T-helper 17 cell (primary cell): ENCODE data around the gene DNM2. TPM values are rescaled to one million over a fixed set of nuclear protein-coding genes. Genes with fewer than 3 reads are reported as not detected.
"Not testable (repeated sequence)": the region's sequence is repeated elsewhere in the genome, so short reads cannot be mapped to it uniquely, and the experiment has no call there.

ENCODE experiments used
- ATAC-seq: fragments of 150-1000 bp; cut with Tn5 transposase; 2 replicates; pipeline ENCODE4 v1.10.0; 2021; ENCODE audit warnings: mild to moderate bottlenecking, moderate library complexity
- DNase-seq, 3 donors: peaks; one replicate each; pipeline versions ENCODE4 v3.0.0 to v3.0.0-alpha.2; 2020 to 2021
- H3K9me3 ChIP-seq: one replicate; pipeline ENCODE4 v1.7.0; 2013; ENCODE audit warnings: low read length, mild to moderate bottlenecking; ENCODE audit not compliant: control insufficient read depth, poor library complexity, severe bottlenecking
- H3K27ac Mint-ChIP-seq: one replicate; pipeline ENCODE4 v1.8.0; 2022; ENCODE audit warnings: mild to moderate bottlenecking, moderate library complexity, mixed read lengths
- H3K27me3 Mint-ChIP-seq: one replicate; pipeline ENCODE4 v1.8.0; 2022; ENCODE audit warnings: mixed read lengths
- H3K36me3 Mint-ChIP-seq: one replicate; pipeline ENCODE4 v1.8.0; 2022; ENCODE audit warnings: low read depth, mixed read lengths
- H3K4me1 Mint-ChIP-seq: one replicate; pipeline ENCODE4 v1.8.0; 2022; ENCODE audit warnings: mild to moderate bottlenecking, mixed read lengths
- H3K4me3 Mint-ChIP-seq: one replicate; pipeline ENCODE4 v1.8.0; 2022; ENCODE audit warnings: mild to moderate bottlenecking, moderate library complexity, mixed read lengths
- total RNA-seq, 4 donors: library from RNA in 2 of 4; stranded (reverse) in 2 of 4; gene quantifications; one replicate each; pipeline ENCODE4 v1.2.3 and lab custom pipeline; 2022 to 2026

Gene DNM2
- total RNA-seq, 2 donors from 2014 or later, result 267 to 273 TPM

GRCh38 chr19:10756371-10756770 is 38.5 kb downstream of the DNM2 start:
- no peaks in the 10 kb centered on the region for H3K9me3 ChIP-seq
- Mint-ChIP-seq H3K27ac (peak overlapping the region; percentile 97), H3K4me1 (peaks cover 58% of the 10 kb centered on the region), H3K4me3 (peak overlapping the region; percentile 76), H3K36me3 (peaks cover 6% of the 10 kb centered on the region), H3K27me3 (no peaks in the 10 kb centered on the region)
- ATAC-seq (no peak), DNase-seq (no peak)

- no peaks in the 10 kb centered on the region for H3K27me3 Mint-ChIP-seq
- H3K9me3 ChIP-seq, result no peaks in the 10 kb centered on the region
- peaks cover 8% of the 10 kb centered on the region for H3K36me3 Mint-ChIP-seq
- ATAC-seq (no peak), DNase-seq (no peak)
- peak overlapping the region; percentile 76 for H3K4me3 Mint-ChIP-seq
- H3K27ac Mint-ChIP-seq, result peak overlapping the region; percentile 97
- H3K4me1 Mint-ChIP-seq, result peaks cover 59% of the 10 kb centered on the region
Measured at GRCh38 chr19:10756791-10757190, 38.9 kb downstream of the DNM2 start.

- not testable (repeated sequence) for H3K9me3 ChIP-seq, H3K36me3 Mint-ChIP-seq, H3K27me3 Mint-ChIP-seq, DNase-seq, H3K4me3 Mint-ChIP-seq, ATAC-seq
- Mint-ChIP-seq H3K4me1 (peaks cover 64% of the 10 kb centered on the region), H3K27ac (peak overlapping the region; percentile 97)
Measured at GRCh38 chr19:10758050-10758449, 40.2 kb downstream of the DNM2 start.

- peaks cover 8% of the 10 kb centered on the region for H3K36me3 Mint-ChIP-seq
- no peak for ATAC-seq
- no peak for DNase-seq
- H3K9me3 ChIP-seq, result no peaks in the 10 kb centered on the region
- no peaks in the 10 kb centered on the region for H3K27me3 Mint-ChIP-seq
- H3K27ac Mint-ChIP-seq, result peak overlapping the region; percentile 97
- H3K4me1 Mint-ChIP-seq, result peaks cover 68% of the 10 kb centered on the region
- H3K4me3 Mint-ChIP-seq, result peak overlapping the region; percentile 80
Measured at GRCh38 chr19:10758978-10759377, 41.1 kb downstream of the DNM2 start.

GRCh38 chr19:10760273-10760944 is 42.5 kb downstream of the DNM2 start:
- Mint-ChIP-seq H3K27ac (peak overlapping the region; percentile 97), H3K27me3 (no peaks in the 10 kb centered on the region), H3K4me3 (peak overlapping the region; percentile 80), H3K4me1 (peaks cover 62% of the 10 kb centered on the region), H3K36me3 (peaks cover 8% of the 10 kb centered on the region)
- peak; percentile 17 for ATAC-seq
- DNase-seq, result peak in 1 of 3 donors; percentile 46
- H3K9me3 ChIP-seq, result no peaks in the 10 kb centered on the region

GRCh38 chr19:10761443-10762250 is 43.8 kb downstream of the DNM2 start:
- H3K36me3 Mint-ChIP-seq, result peaks cover 8% of the 10 kb centered on the region
- peak overlapping the region; percentile 97 for H3K27ac Mint-ChIP-seq
- H3K4me1 Mint-ChIP-seq, result peaks cover 59% of the 10 kb centered on the region
- H3K4me3 Mint-ChIP-seq, result peak overlapping the region; percentile 62
- H3K9me3 ChIP-seq, result no peaks in the 10 kb centered on the region
- ATAC-seq (no peak), DNase-seq (no peak)
- H3K27me3 Mint-ChIP-seq, result no peaks in the 10 kb centered on the region

GRCh38 chr19:10762656-10763055 is 44.8 kb downstream of the DNM2 start:
- H3K9me3 ChIP-seq, result no peaks in the 10 kb centered on the region
- DNase-seq (peak in 1 of 3 donors; percentile 19), ATAC-seq (no peak)
- Mint-ChIP-seq H3K4me1 (peaks cover 56% of the 10 kb centered on the region), H3K27ac (peak overlapping the region; percentile 97), H3K4me3 (peak overlapping the region; percentile 84), H3K36me3 (peaks cover 8% of the 10 kb centered on the region), H3K27me3 (no peaks in the 10 kb centered on the region)

GRCh38 chr19:10763411-10763810 is 45.5 kb downstream of the DNM2 start:
- peak overlapping the region; percentile 97 for H3K27ac Mint-ChIP-seq
- ATAC-seq (no peak), DNase-seq (no peak)
- H3K27me3 Mint-ChIP-seq, result no peaks in the 10 kb centered on the region
- H3K4me1 Mint-ChIP-seq, result peaks cover 56% of the 10 kb centered on the region
- H3K36me3 Mint-ChIP-seq, result peaks cover 8% of the 10 kb centered on the region
- no peaks in the 10 kb centered on the region for H3K9me3 ChIP-seq
- peak overlapping the region; percentile 84 for H3K4me3 Mint-ChIP-seq

- Mint-ChIP-seq H3K27me3 (no peaks in the 10 kb centered on the region), H3K4me3 (peak overlapping the region; percentile 84), H3K4me1 (peaks cover 55% of the 10 kb centered on the region), H3K27ac (peak overlapping the region; percentile 97), H3K36me3 (peaks cover 6% of the 10 kb centered on the region)
- DNase-seq, result no peak
- no peaks in the 10 kb centered on the region for H3K9me3 ChIP-seq
- ATAC-seq, result no peak
Measured at GRCh38 chr19:10763828-10764339, 46.0 kb downstream of the DNM2 start.

- H3K9me3 ChIP-seq, result no peaks in the 10 kb centered on the region
- no peaks in the 10 kb centered on the region for H3K27me3 Mint-ChIP-seq
- H3K4me1 Mint-ChIP-seq, result peaks cover 53% of the 10 kb centered on the region
- peaks cover 5% of the 10 kb centered on the region for H3K36me3 Mint-ChIP-seq
- peak overlapping the region; percentile 78 for H3K4me3 Mint-ChIP-seq
- H3K27ac Mint-ChIP-seq, result peak overlapping the region; percentile 97
- ATAC-seq (no peak), DNase-seq (no peak)
Measured at GRCh38 chr19:10764340-10764894, 46.5 kb downstream of the DNM2 start.

GRCh38 chr19:10766049-10766623 is 48.3 kb downstream of the DNM2 start:
- ATAC-seq (no peak), DNase-seq (no peak)
- Mint-ChIP-seq H3K4me3 (no peak overlapping the region), H3K27me3 (no peaks in the 10 kb centered on the region), H3K27ac (peak overlapping the region; percentile 97), H3K4me1 (peaks cover 48% of the 10 kb centered on the region), H3K36me3 (peaks cover 5% of the 10 kb centered on the region)
- H3K9me3 ChIP-seq, result no peaks in the 10 kb centered on the region

GRCh38 chr19:10766671-10767201 is 48.9 kb downstream of the DNM2 start:
- Mint-ChIP-seq H3K4me3 (no peak overlapping the region), H3K27ac (peak overlapping the region; percentile 97), H3K27me3 (no peaks in the 10 kb centered on the region), H3K4me1 (peaks cover 45% of the 10 kb centered on the region), H3K36me3 (peaks cover 4% of the 10 kb centered on the region)
- no peak for ATAC-seq
- DNase-seq, result no peak
- H3K9me3 ChIP-seq, result no peaks in the 10 kb centered on the region

GRCh38 chr19:10767726-10768125 is 49.8 kb downstream of the DNM2 start:
- Mint-ChIP-seq H3K36me3 (peaks cover 3% of the 10 kb centered on the region), H3K27me3 (no peaks in the 10 kb centered on the region), H3K27ac (peak overlapping the region; percentile 49), H3K4me1 (peaks cover 35% of the 10 kb centered on the region), H3K4me3 (no peak overlapping the region)
- no peaks in the 10 kb centered on the region for H3K9me3 ChIP-seq
- DNase-seq (no peak), ATAC-seq (no peak)
